Erythroblast (primary cell): ENCODE results near the gene GLT8D1.

Source experiments
- GATA1 ChIP-seq: IDR thresholded peaks from 2 replicates; pipeline ENCODE4 v1.6.1; 2011; ENCODE audit warnings: low read depth, mild to moderate bottlenecking, control low read depth, low read length, moderate library complexity
- POLR2A ChIP-seq: IDR thresholded peaks from 2 replicates; pipeline ENCODE4 v1.6.1; 2011; ENCODE audit warnings: mild to moderate bottlenecking, low read length

DNA sequence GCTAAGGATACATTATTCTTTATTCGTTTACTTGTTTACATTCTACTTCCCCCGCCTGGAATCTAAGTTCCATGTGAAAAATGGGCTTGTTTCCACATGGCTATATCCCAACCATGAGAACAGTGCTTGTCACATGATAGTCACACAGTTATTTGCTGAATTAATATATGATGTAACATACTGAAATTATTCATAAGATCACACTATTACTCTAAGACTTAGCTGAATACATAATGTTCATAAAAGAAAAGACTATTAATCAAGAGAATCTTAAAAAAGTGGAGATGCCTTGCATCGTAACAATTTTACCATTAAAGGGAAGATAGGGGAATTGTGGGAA, 26.4 kb downstream of the GLT8D1 start:
- TF ChIP-seq POLR2A = no peak
- no peak for TF ChIP-seq GATA1
